ENCODE measurements around the gene HSD3B7. TPM values are rescaled to one million over a fixed set of nuclear protein-coding genes. Genes with fewer than 3 reads are reported as not detected.
A peak's percentile ranks its signal among the peaks of the same experiment; 100 is the strongest.
"Not testable (repeated sequence)": the region's sequence is repeated elsewhere in the genome, so short reads cannot be mapped to it uniquely, and the experiment has no call there.

HSD3B7 gene
- polyA plus RNA-seq, 3 donors = 7.3 to 8.9 (median 8.3) TPM

GRCh38 chr16:31017756-31018155 is 32.7 kb downstream of the HSD3B7 start:
- not testable (repeated sequence) for DNase-seq (ENCODE audit: low read depth in 3 of 3, low spot score in 2 of 3)

GRCh38 chr16:31020536-31020935 is 35.5 kb downstream of the HSD3B7 start:
- no peak for DNase-seq (ENCODE audit: low read depth in 3 of 3, low spot score in 2 of 3)

DNA sequence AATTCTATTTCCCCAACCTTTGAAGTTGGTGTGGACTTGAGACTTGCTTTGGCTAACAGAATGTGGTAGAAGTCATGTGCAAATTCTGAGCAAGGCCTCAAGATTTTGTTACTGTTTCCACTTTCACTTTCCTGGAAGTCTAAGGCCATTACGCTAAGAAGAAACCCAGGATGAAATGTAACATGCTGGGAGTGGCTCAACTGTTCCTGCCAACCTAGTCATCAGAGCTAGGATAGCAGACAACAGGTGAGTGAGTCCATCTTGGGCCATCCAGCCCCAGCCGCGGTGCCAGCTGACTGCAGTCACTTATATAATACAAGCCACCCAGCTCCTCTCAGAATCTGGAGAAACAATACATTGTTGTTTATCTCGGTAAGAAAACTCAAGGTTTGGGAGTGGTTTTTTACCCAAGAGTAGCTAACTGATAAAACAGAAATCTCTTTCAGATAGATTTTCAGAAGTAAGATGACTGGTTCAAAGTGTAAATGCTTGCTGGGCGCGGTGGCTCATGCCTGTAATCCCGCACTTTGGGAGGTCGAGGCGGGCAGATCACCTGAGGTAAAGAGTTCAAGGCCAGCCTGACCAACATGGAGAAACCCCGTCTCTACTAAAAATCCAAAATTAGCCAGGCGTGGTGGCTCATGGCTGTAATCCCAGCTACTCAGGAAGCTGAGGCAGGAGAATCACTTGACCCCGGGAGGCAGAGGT is 37.7 kb downstream of the HSD3B7 start:
- DNase-seq (ENCODE audit: low read depth in 3 of 3, low spot score in 2 of 3) = no peak

DNA sequence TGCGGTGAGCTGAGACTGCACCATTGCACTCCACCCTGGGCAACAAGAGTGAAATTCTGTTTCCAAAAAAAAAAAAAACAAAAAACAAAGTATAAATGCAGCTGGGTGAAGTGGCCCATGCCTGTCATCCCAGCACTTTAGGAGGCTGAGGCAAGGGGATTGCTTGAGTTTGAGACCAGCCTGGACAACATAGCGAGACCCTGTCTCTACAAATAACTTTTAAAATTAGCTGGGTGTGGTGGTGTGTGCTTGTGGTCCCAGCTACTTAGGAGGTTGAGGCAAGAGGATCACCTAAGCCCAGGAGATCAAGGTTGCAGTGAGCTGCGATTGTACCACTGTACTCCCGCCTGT is 38.2 kb downstream of the HSD3B7 start:
- DNase-seq (ENCODE audit: low read depth in 3 of 3, low spot score in 2 of 3) = no peak

GRCh38 chr16:31023627-31024226 is 38.7 kb downstream of the HSD3B7 start:
- no peak for DNase-seq (ENCODE audit: low read depth in 3 of 3, low spot score in 2 of 3)

GRCh38 chr16:31025339-31025738 is 40.3 kb downstream of the HSD3B7 start:
- DNase-seq (ENCODE audit: low read depth in 3 of 3, low spot score in 2 of 3) = no peak

DNA sequence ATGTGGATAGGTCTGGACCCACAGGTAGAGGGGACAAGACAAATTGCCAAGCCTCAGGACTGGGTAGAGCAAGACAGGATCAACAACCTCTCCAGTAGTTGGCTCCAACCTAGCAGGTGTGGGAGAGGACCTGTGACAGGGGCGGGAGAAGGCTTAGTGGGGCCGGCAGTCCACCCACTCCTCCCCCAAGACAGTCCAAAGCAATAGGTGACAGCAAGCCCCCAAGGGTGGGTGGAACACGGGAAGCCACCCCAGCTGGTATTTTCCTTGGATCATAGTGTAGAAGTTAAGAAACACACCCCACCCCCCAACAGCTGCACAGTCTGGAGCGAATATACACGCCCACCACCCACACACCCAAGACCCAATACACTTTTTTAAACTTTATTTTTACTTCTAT is 44.3 kb downstream of the HSD3B7 start:
- no peak for DNase-seq (ENCODE audit: low read depth in 3 of 3, low spot score in 2 of 3)

DNA sequence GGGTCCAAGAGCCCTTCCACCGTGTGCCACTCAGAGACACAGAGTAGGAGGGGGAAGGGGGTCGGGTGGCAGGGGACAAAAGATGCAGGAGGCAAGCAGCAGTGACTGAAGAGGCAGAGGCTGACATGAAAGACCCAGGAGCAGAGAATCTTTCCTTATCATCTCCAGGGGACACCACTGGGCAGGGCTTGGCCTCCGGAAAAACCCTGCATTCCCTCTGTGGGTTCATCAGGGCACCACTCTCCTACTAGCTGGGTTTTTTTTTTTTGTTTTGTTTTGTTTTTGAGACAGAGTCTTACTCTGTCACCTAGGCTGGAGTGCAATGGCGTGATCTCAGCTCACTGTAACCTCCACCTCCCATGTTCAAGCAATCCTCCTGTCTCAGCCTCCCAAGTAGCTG is 46.3 kb downstream of the HSD3B7 start:
- no peak for DNase-seq (ENCODE audit: low read depth in 3 of 3, low spot score in 2 of 3)

DNA sequence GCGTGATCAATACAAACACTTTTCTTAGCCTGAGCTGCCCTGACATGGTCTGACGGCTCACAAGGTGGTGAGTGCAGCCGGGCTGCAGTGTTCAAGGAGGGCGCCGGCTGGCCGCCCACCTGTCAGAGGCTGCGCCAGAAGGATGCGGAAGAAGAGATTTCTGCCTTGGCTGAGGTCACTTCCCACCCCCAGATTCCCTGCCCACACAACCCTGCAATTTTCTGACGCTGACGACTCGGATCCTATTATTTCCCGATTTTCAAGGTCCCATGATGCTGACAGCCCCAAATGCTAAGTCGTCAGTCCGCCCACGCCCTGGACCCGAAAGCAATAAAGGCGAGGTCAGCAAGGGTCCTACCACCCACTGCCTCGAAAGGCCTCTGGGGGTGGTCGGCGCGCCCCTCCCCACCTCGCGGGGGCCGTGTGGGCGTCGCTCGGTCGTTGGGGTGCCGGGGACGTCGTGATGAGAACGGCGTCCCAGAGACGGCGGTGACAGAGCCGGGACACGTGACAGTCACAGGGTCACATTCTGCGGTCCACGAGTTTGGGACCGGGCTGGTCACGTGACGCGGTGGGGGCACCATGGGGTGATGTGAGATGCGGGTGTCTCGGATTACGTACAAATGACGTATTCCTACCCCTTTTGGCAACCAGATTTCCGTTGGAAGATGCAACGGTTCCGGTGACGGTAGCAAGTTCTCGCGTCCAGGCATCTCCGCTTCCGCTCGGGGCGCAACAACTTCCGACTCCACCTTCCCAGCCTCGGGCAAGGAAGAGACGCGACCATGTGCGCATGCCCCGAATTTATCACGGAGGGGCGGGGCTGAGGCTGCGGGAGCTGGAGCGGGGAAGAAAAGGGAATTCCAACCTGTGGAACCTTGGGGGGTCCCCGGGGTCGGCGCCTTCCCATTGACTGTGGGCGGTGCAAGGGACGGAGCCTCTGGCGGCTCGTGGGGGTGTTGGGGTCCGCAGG is 48.0 kb downstream of the HSD3B7 start, which contains the start of gene STX4:
Gene STX4, plus strand, starts transcription at position 823 of the 973 bp plus-strand sequence. CDS start 248 bp downstream, outside the sequence.
- DNase-seq (ENCODE audit: low read depth in 3 of 3, low spot score in 2 of 3) = peak; percentile 93 to 96 (median 95)

GRCh38 chr16:31033709-31034492 is 48.9 kb downstream of the HSD3B7 start:
- peak in 2 of 3 donors; percentile 66 to 73 for DNase-seq (ENCODE audit: low read depth in 3 of 3, low spot score in 2 of 3)

DNA sequence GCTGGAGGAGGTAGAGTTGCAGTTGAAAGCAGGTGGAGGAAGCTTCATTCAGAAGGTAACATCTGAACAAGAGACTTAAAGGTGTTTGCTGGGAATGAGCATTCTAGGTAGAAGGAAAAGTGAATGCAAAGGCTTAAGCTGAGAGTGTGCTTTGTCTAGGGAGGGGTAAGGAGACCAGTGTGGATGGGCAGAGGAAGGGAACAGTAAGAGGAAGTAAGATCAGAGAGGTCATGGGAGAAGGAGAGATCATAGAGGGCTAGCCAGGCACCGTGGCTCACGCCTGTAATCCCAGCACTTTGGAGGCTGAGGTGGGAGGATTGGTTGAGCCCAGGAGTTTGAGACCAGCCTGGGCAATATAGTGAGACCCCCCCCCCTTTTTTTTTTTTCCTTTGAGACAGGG is 51.7 kb downstream of the HSD3B7 start:
- no peak for DNase-seq (ENCODE audit: low read depth in 3 of 3, low spot score in 2 of 3)

Other genes starting within 250 kb of the HSD3B7 start
- 10 to 100 TPM; 21.6 to 23.6 (median 23.0) TPM for gene PHKG2, start 236.8 kb upstream of the HSD3B7 start, polyA plus RNA-seq (ENCODE audit: insufficient read length in 3 of 3)
- 1 to 10 TPM; 7.8 to 8.2 (median 7.9) TPM for gene CFAP119, start 223.1 kb upstream of the HSD3B7 start, polyA plus RNA-seq (ENCODE audit: insufficient read length in 3 of 3)
- 100 to 1,000 TPM; 111 to 123 (median 113) TPM for gene RNF40, start 222.9 kb upstream of the HSD3B7 start, polyA plus RNA-seq (ENCODE audit: insufficient read length in 3 of 3)
- gene ZNF629, start 198.0 kb upstream of the HSD3B7 start, polyA plus RNA-seq (ENCODE audit: insufficient read length in 3 of 3) = 10 to 100 TPM; 25.7 to 26.9 (median 26.8) TPM
- gene BCL7C, start 91.1 kb upstream of the HSD3B7 start, polyA plus RNA-seq (ENCODE audit: insufficient read length in 3 of 3) = 10 to 100 TPM; 35.8 to 40.7 (median 39.3) TPM
- gene CTF1, start 88.6 kb upstream of the HSD3B7 start, polyA plus RNA-seq (ENCODE audit: insufficient read length in 3 of 3) = 1 to 10 TPM; 6.7 to 7.4 (median 6.7) TPM
- 10 to 100 TPM; 16.1 to 20.5 (median 18.0) TPM for gene FBXL19, start 61.6 kb upstream of the HSD3B7 start, polyA plus RNA-seq (ENCODE audit: insufficient read length in 3 of 3)
- 10 to 100 TPM; 18.0 to 19.6 (median 19.2) TPM for gene ORAI3, start 36.1 kb upstream of the HSD3B7 start, polyA plus RNA-seq (ENCODE audit: insufficient read length in 3 of 3)
- 10 to 100 TPM; 13.0 to 14.4 (median 13.2) TPM for gene SETD1A, start 27.5 kb upstream of the HSD3B7 start, polyA plus RNA-seq (ENCODE audit: insufficient read length in 3 of 3)
- gene STX1B, start 25.4 kb downstream of the HSD3B7 start, polyA plus RNA-seq (ENCODE audit: insufficient read length in 3 of 3) = 1 to 10 TPM in 2 of 3 donors, under 1 TPM in 1; 0.89 to 1.3 (median 1.0) TPM
- 10 to 100 TPM; 33.9 to 36.1 (median 34.4) TPM for gene STX4, start 48.4 kb downstream of the HSD3B7 start, polyA plus RNA-seq (ENCODE audit: insufficient read length in 3 of 3)
- gene ZNF668, start 89.0 kb downstream of the HSD3B7 start, polyA plus RNA-seq (ENCODE audit: insufficient read length in 3 of 3) = 1 to 10 TPM; 3.2 to 4.1 (median 3.7) TPM
- 10 to 100 TPM; 10.8 to 11.9 (median 11.7) TPM for gene ZNF646, start 89.2 kb downstream of the HSD3B7 start, polyA plus RNA-seq (ENCODE audit: insufficient read length in 3 of 3)
- gene PRSS53, start 103.7 kb downstream of the HSD3B7 start, polyA plus RNA-seq (ENCODE audit: insufficient read length in 3 of 3) = under 1 TPM; 0.44 to 0.82 (median 0.60) TPM
- 10 to 100 TPM; 65.6 to 75.1 (median 75.1) TPM for gene VKORC1, start 109.6 kb downstream of the HSD3B7 start, polyA plus RNA-seq (ENCODE audit: insufficient read length in 3 of 3)
- gene BCKDK, start 123.2 kb downstream of the HSD3B7 start, polyA plus RNA-seq (ENCODE audit: insufficient read length in 3 of 3) = 10 to 100 TPM; 32.4 to 37.6 (median 35.1) TPM
- 10 to 100 TPM; 57.7 to 66.8 (median 58.0) TPM for gene KAT8, start 132.5 kb downstream of the HSD3B7 start, polyA plus RNA-seq (ENCODE audit: insufficient read length in 3 of 3)
- gene PRSS8, start 150.5 kb downstream of the HSD3B7 start, polyA plus RNA-seq (ENCODE audit: insufficient read length in 3 of 3) = 10 to 100 TPM; 48.9 to 59.4 (median 52.4) TPM
- gene PRSS36, start 164.9 kb downstream of the HSD3B7 start, polyA plus RNA-seq (ENCODE audit: insufficient read length in 3 of 3) = 1 to 10 TPM in 2 of 3 donors, under 1 TPM in 1; 0.78 to 1.4 (median 1.2) TPM
- gene FUS, start 194.9 kb downstream of the HSD3B7 start, polyA plus RNA-seq (ENCODE audit: insufficient read length in 3 of 3) = 100 to 1,000 TPM; 627 to 720 (median 667) TPM
- gene PYCARD, start 217.6 kb downstream of the HSD3B7 start, polyA plus RNA-seq (ENCODE audit: insufficient read length in 3 of 3) = 10 to 100 TPM in 1 of 3 donors, 1 to 10 TPM in 2; 8.1 to 10.7 (median 9.4) TPM
- under 1 TPM; 0.06 to 0.07 (median 0.06) TPM for gene TRIM72, start 228.9 kb downstream of the HSD3B7 start, polyA plus RNA-seq (ENCODE audit: insufficient read length in 3 of 3)
- not detected for gene PYDC1, start 231.9 kb downstream of the HSD3B7 start, polyA plus RNA-seq (ENCODE audit: insufficient read length in 3 of 3)